PC-9 (cell line): ENCODE measurements around the gene SECTM1. TPM values are rescaled to one million over a fixed set of nuclear protein-coding genes. Genes with fewer than 3 reads are reported as not detected.

Experiments
- BruUV-seq: library from RNA; stranded (reverse); fragments of 400-500 nt; replicated peaks from 2 replicates; lab custom pipeline; 2021; lab: Mats Ljungman, UMichigan
- CTCF ChIA-PET: fragments of 300-600 bp; sonication (Branson Sonifier 250); formaldehyde crosslinking; loops from one replicate; lab custom pipeline; 2022; ENCODE audit warnings: antibody characterized with exemption; lab: Charles Lee
- POLR2A ChIA-PET: fragments of 300-600 bp; sonication (Branson Sonifier 250); formaldehyde crosslinking; loops from one replicate; lab custom pipeline; 2022; ENCODE audit warnings: antibody characterized with exemption; ENCODE audit not compliant: unreplicated experiment; lab: Charles Lee
- DNase-seq, 2 experiments: peaks; one replicate each; pipeline versions ENCODE4 v3.0.0 to v3.0.0-alpha.2; 2015 to 2022; ENCODE audit warnings: mixed read lengths in 1 of 2
- H2AFZ ChIP-seq: fragments of 200-600 bp; sonication (generic); 2 replicates; pipeline ENCODE4 v1.8.1; 2017; ENCODE audit warnings: antibody characterized with exemption
- H3F3A ChIP-seq: fragments of 200-600 bp; sonication (generic); 2 replicates; pipeline ENCODE4 v1.8.1; 2017; ENCODE audit warnings: antibody characterized with exemption, mild to moderate bottlenecking, low read depth; ENCODE audit not compliant: insufficient read depth
- H3K27ac ChIP-seq: fragments of 200-600 bp; sonication (generic); 2 replicates; pipeline ENCODE4 v1.6.1; 2016; ENCODE audit warnings: mixed run types
- H3K27me3 ChIP-seq: fragments of 200-600 bp; sonication (generic); 2 replicates; pipeline ENCODE4 v1.6.1; 2016; ENCODE audit warnings: low read depth, mixed run types; ENCODE audit not compliant: insufficient read depth
- H3K36me3 ChIP-seq: fragments of 200-600 bp; sonication (generic); 2 replicates; pipeline ENCODE4 v1.6.1; 2016; ENCODE audit warnings: low read depth, mixed run types
- H3K4me1 ChIP-seq: fragments of 200-600 bp; sonication (generic); replicated peaks from 2 replicates; pipeline ENCODE4 v1.6.1; 2016; ENCODE audit warnings: mixed run types; ENCODE audit not compliant: insufficient read depth
- H3K4me2 ChIP-seq: fragments of 200-600 bp; sonication (generic); 2 replicates; pipeline ENCODE4 v1.6.1; 2017; ENCODE audit warnings: mixed run types
- H3K4me3 ChIP-seq: fragments of 200-600 bp; sonication (generic); 2 replicates; pipeline ENCODE4 v1.6.1; 2016; ENCODE audit warnings: mixed run types
- H3K79me2 ChIP-seq: fragments of 200-600 bp; sonication (generic); 2 replicates; pipeline ENCODE4 v1.6.1; 2017; ENCODE audit warnings: low read depth, mixed run types
- H3K9me2 ChIP-seq: fragments of 200-600 bp; sonication (generic); 2 replicates; pipeline ENCODE4 v1.8.1; 2017; ENCODE audit warnings: mild to moderate bottlenecking; ENCODE audit not compliant: insufficient read depth
- H3K9me3 ChIP-seq: fragments of 200-600 bp; sonication (generic); 2 replicates; pipeline ENCODE4 v1.8.1; 2016; ENCODE audit warnings: low read depth; ENCODE audit not compliant: insufficient read depth
- H4K20me1 ChIP-seq: fragments of 200-600 bp; sonication (generic); 2 replicates; pipeline ENCODE4 v1.8.1; 2017; ENCODE audit not compliant: insufficient read depth
- CTCF ChIP-seq: fragments of 200-600 bp; sonication (generic); conservative IDR thresholded peaks from 2 replicates; pipeline ENCODE4 v1.6.1; 2017; ENCODE audit warnings: mixed run types, antibody characterized with exemption, mild to moderate bottlenecking, moderate library complexity
- EZH2 ChIP-seq: fragments of 200-600 bp; sonication (generic); IDR thresholded peaks from 2 replicates; pipeline ENCODE4 v1.8.0; 2017; ENCODE audit warnings: antibody characterized with exemption, low read depth
- intact Hi-C: fragments of 100-400 bp; cut with micrococcal nuclease; formaldehyde crosslinking; loops from one replicate; pipeline ENCODE4 v1.10.0; 2022; ENCODE audit not compliant: unreplicated experiment
- total RNA-seq: library from RNA; stranded (reverse); gene quantifications from 2 replicates; pipeline ENCODE4 v1.2.3, GENCODE V29; 2021

The SECTM1 gene
- total RNA-seq, 1 experiment from 2014 or later: 3.6 TPM

GRCh38 chr17:82327757-82328140 is 5.8 kb downstream of the SECTM1 start:
- H3K79me2 ChIP-seq: no peaks in the 10 kb centered on the region
- H3K4me1 ChIP-seq: no peaks in the 10 kb centered on the region
- H3K27me3 ChIP-seq: no peaks in the 10 kb centered on the region
- no peaks in the 10 kb centered on the region for H4K20me1 ChIP-seq
- no TSS peak for BruUV-seq
- H3K9me3 ChIP-seq: no peaks in the 10 kb centered on the region
- intact Hi-C loops: no loop called here
- no peaks in the 10 kb centered on the region for H3K9me2 ChIP-seq
- no peak overlapping the region for H3K27ac ChIP-seq
- ChIA-PET POLR2A (no interaction called here), CTCF (no interaction called here)
- H2AFZ ChIP-seq: no peak overlapping the region
- no peak for DNase-seq
- no peaks in the 10 kb centered on the region for H3K36me3 ChIP-seq
- no peak overlapping the region for H3K4me2 ChIP-seq
- no peaks in the 10 kb centered on the region for H3F3A ChIP-seq
- TF ChIP-seq CTCF: no peak
- no peak overlapping the region for H3K4me3 ChIP-seq

DNA sequence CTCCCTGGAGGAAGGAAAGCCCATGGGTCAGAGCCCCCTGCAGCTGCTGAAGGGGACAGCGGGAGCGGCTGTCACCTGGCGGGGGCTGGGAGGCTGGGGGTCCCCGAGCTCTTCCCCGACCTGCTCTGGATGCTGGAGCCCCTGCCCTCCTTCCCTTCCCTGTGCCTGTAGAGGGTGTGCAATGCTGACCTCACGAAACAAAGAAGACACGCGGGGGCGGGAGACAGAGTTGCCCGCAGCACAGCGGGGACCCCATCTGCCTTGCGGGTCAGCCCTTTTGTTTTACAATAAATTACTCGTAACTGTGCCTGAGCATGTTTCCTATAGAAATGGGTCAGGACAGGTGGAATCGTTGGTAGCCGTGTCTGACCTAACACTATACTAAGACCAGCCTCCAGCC is 6.3 kb downstream of the SECTM1 start:
- Histone ChIP-seq H3K36me3 (no peaks in the 10 kb centered on the region), H3K27me3 (no peaks in the 10 kb centered on the region), H3K9me3 (no peaks in the 10 kb centered on the region), H4K20me1 (no peaks in the 10 kb centered on the region), H3F3A (no peaks in the 10 kb centered on the region), H3K4me2 (no peak overlapping the region), H3K9me2 (no peaks in the 10 kb centered on the region), H3K4me3 (no peak overlapping the region), H3K4me1 (no peaks in the 10 kb centered on the region), H3K79me2 (no peaks in the 10 kb centered on the region), H2AFZ (no peak overlapping the region), H3K27ac (no peak overlapping the region)
- ChIA-PET CTCF (no interaction called here), POLR2A (interaction anchor here (0.6 kb wide), 1 partner anchor 101 kb away, joined by 3 read pairs; no protein-coding TSS in a partner anchor)
- intact Hi-C loops: no loop called here
- no peak for DNase-seq
- no TSS peak for BruUV-seq
- no peak for TF ChIP-seq CTCF
- TF ChIP-seq EZH2: no peak

GRCh38 chr17:82325286-82326180 is 8.0 kb downstream of the SECTM1 start:
- TF ChIP-seq EZH2: no peak
- no peak for TF ChIP-seq CTCF
- H3K4me3 ChIP-seq: no peak overlapping the region
- no peak overlapping the region for H3K4me2 ChIP-seq
- DNase-seq: no peak
- ChIA-PET POLR2A (interaction anchor here (0.8 kb wide), 1 partner anchor 79 kb away, joined by 3 read pairs; no protein-coding TSS in a partner anchor), CTCF (no interaction called here)
- H3K4me1 ChIP-seq: no peaks in the 10 kb centered on the region
- H3K9me3 ChIP-seq: no peaks in the 10 kb centered on the region
- H3K79me2 ChIP-seq: no peaks in the 10 kb centered on the region
- no peaks in the 10 kb centered on the region for H3K9me2 ChIP-seq
- no peak overlapping the region for H2AFZ ChIP-seq
- no peaks in the 10 kb centered on the region for H3K36me3 ChIP-seq
- no peak overlapping the region for H3K27ac ChIP-seq
- no peaks in the 10 kb centered on the region for H4K20me1 ChIP-seq
- no TSS peak for BruUV-seq
- intact Hi-C loops: no loop called here
- H3F3A ChIP-seq: no peaks in the 10 kb centered on the region
- H3K27me3 ChIP-seq: 0 out of 2 replicates have a peak, but pooled peaks cover 6% of the 10 kb centered on the region
